NB4 (cell line): Measurements from ENCODE around the gene LSAMP.

Experiments used
- CTCF ChIP-seq: IDR thresholded peaks from one replicate; pipeline ENCODE4 v1.5.1; 2012; ENCODE audit warnings: low read depth, low read length
- POLR2A ChIP-seq: IDR thresholded peaks from 2 replicates; pipeline ENCODE4 v1.6.1; 2011; ENCODE audit warnings: mild to moderate bottlenecking; ENCODE audit not compliant: insufficient read length; ENCODE audit errors: extremely low read depth

- TF ChIP-seq POLR2A: no peak
- no peak for TF ChIP-seq CTCF
These were observed 612.2 kb downstream of the LSAMP start for GRCh38 chr3:115833074-115833473.
